HL-60 (cell line): ENCODE results near the gene CSK.
A peak's percentile ranks its signal among the peaks of the same experiment; 100 is the strongest.

Experiments
- DNase-seq, 2 experiments: peaks; one replicate each; pipeline ENCODE4 v3.0.0-alpha.2; 2010 to 2020; ENCODE audit warnings: low read depth in 1 of 2, low spot score in 1 of 2
- H3K27ac ChIP-seq: fragments of 250-450 bp; sonication (Bioruptor Pico); replicated peaks from 2 replicates; pipeline ENCODE4 v1.5.1; 2020; ENCODE audit warnings: mild to moderate bottlenecking, moderate library complexity
- H3K27me3 ChIP-seq: fragments of 250-450 bp; sonication (Bioruptor Pico); 2 replicates; pipeline ENCODE4 v1.5.1; 2021; ENCODE audit warnings: mild to moderate bottlenecking, moderate library complexity; ENCODE audit not compliant: insufficient read depth, poor library complexity, severe bottlenecking
- H3K4me3 ChIP-seq: replicated peaks from 2 replicates; pipeline ENCODE4 v1.5.1; 2011; ENCODE audit warnings: mild to moderate bottlenecking, control low read depth, low read length; ENCODE audit not compliant: insufficient read depth
- CTCF ChIP-seq: IDR thresholded peaks from one replicate; pipeline ENCODE4 v1.5.1; 2011; ENCODE audit warnings: low read length, control low read depth, inconsistent platforms; ENCODE audit not compliant: insufficient read depth
- GABPA ChIP-seq: IDR thresholded peaks from 2 replicates; pipeline ENCODE4 v1.6.1; 2012; ENCODE audit warnings: low read depth
- POLR2AphosphoS5 ChIP-seq: IDR thresholded peaks from 2 replicates; pipeline ENCODE4 v1.6.1; 2012; ENCODE audit warnings: low read depth
- REST ChIP-seq: IDR thresholded peaks from 2 replicates; pipeline ENCODE4 v1.6.1; 2012; ENCODE audit warnings: low read depth; ENCODE audit not compliant: insufficient replicate concordance
- SPI1 ChIP-seq: IDR thresholded peaks from 2 replicates; pipeline ENCODE4 v1.6.1; 2012; ENCODE audit warnings: low read depth, mild to moderate bottlenecking, borderline replicate concordance

Gene CSK

GRCh38 chr15:74831813-74832495 lies 50.1 kb downstream of the CSK start:
- H3K4me3 ChIP-seq: no peak overlapping the region
- peaks cover 6% of the 10 kb centered on the region for H3K27me3 ChIP-seq
- H3K27ac ChIP-seq: no peak overlapping the region
- DNase-seq: no peak
- TF ChIP-seq CTCF: no peak
- no peak for TF ChIP-seq REST
- no peak for TF ChIP-seq GABPA

- H3K27me3 ChIP-seq: no peaks in the 10 kb centered on the region
- no peak for DNase-seq
- no peak for TF ChIP-seq CTCF
- TF ChIP-seq SPI1: no peak
- TF ChIP-seq GABPA: no peak
- no peak for TF ChIP-seq REST
- TF ChIP-seq POLR2AphosphoS5: no peak
- H3K27ac ChIP-seq: no peak overlapping the region
- no peak overlapping the region for H3K4me3 ChIP-seq
Observed at GRCh38 chr15:74832826-74833225, 50.9 kb downstream of the CSK start.

- peak in 1 of 2 experiments; percentile 62 for DNase-seq
- no peak overlapping the region for H3K27ac ChIP-seq
- TF ChIP-seq POLR2AphosphoS5 (no peak), SPI1 (peak; percentile 25; the same call in 1 of the 2 replicates), GABPA (no peak)
- H3K4me3 ChIP-seq: no peak overlapping the region
- H3K27me3 ChIP-seq: no peaks in the 10 kb centered on the region
Observed at GRCh38 chr15:74833376-74834107, 51.7 kb downstream of the CSK start.

- TF ChIP-seq SPI1 (peak; percentile 65; the same call in 1 of the 2 replicates), CTCF (peak; percentile 81), POLR2AphosphoS5 (no peak), GABPA (no peak), REST (no peak)
- Histone ChIP-seq H3K4me3 (no peak overlapping the region), H3K27me3 (no peaks in the 10 kb centered on the region), H3K27ac (no peak overlapping the region)
- peak; percentile 48 to 61 for DNase-seq
Observed at GRCh38 chr15:74835312-74835823, 53.5 kb downstream of the CSK start.
